AG09319 (cell line): ENCODE measurements around the gene ARHGEF9.
"Not testable (repeated sequence)": the region's sequence is repeated elsewhere in the genome, so short reads cannot be mapped to it uniquely, and the experiment has no call there.

Experiments used
- DNase-seq: peaks from one replicate; pipeline ENCODE4 v3.0.0-alpha.2; 2010; ENCODE audit warnings: low read depth; ENCODE audit errors: extremely low read depth
- TF ChIP-seq, protein P1 (sequence below): IDR thresholded peaks from 2 replicates; pipeline ENCODE4 v1.5.1; 2011; ENCODE audit warnings: low read depth, mild to moderate bottlenecking, inconsistent platforms, low read length, moderate library complexity

The ARHGEF9 gene

DNA sequence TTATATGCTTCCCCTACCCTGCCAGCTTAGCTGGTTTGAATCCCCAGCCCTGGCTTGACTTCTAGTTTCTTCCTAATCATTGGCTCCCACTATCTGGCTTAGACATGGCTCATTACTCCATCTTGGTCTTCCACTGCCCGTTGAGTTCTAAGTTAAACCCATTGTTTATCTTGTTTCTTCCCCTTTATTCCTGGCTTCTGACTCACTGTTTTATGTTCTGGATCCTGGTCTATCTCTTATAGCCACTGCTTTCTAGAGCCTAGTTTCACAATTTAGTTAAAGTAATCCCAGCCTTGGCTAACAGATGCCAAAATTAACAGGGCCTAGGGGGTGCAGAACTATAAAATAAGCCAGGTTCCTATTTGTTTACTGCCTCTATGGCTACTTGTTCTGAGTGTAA is 120.9 kb downstream of the ARHGEF9 start:
- TF ChIP-seq, protein P1, sequence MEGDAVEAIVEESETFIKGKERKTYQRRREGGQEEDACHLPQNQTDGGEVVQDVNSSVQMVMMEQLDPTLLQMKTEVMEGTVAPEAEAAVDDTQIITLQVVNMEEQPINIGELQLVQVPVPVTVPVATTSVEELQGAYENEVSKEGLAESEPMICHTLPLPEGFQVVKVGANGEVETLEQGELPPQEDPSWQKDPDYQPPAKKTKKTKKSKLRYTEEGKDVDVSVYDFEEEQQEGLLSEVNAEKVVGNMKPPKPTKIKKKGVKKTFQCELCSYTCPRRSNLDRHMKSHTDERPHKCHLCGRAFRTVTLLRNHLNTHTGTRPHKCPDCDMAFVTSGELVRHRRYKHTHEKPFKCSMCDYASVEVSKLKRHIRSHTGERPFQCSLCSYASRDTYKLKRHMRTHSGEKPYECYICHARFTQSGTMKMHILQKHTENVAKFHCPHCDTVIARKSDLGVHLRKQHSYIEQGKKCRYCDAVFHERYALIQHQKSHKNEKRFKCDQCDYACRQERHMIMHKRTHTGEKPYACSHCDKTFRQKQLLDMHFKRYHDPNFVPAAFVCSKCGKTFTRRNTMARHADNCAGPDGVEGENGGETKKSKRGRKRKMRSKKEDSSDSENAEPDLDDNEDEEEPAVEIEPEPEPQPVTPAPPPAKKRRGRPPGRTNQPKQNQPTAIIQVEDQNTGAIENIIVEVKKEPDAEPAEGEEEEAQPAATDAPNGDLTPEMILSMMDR, result no peak
- DNase-seq, result no peak

DNA sequence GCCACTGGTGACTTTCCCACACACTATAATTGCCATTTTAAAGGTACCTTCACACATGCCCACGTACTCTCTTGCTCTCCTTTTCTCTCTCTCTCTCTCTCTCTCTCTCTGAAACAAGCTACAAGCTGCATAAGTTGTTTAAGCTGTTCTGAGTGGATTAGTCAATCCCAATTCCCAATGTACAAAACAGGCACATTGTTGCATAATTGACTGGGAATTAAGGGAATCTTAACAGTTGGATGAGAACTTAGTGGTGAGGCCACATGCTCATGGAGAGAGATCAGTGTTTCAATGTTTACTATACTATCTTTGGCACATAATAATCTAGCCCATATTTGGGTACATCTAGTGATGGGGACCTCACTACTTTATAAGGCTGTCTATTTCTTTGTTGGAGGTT is 123.3 kb downstream of the ARHGEF9 start:
- TF ChIP-seq, protein P1, result no peak
- no peak for DNase-seq

DNA sequence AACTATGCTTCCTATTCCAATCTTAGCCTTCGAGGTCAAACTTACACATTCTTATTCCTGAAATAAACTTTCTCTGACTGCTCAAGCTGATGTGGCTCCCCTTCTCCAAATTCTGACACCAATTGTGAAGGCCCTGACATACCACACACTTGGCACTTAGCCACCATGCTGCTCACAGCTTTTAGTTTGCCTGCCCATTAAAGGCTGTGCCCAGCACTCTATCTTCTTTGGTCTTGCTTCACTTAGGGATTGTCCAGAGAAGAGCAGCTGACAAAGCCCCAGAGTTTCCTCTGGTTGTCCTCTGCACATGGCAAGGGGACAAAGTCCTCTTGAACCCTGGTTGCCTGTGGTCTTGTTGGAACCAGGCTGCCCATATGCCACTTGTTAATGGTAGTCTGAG is 126.1 kb downstream of the ARHGEF9 start:
- TF ChIP-seq, protein P1, result no peak
- no peak for DNase-seq

DNA sequence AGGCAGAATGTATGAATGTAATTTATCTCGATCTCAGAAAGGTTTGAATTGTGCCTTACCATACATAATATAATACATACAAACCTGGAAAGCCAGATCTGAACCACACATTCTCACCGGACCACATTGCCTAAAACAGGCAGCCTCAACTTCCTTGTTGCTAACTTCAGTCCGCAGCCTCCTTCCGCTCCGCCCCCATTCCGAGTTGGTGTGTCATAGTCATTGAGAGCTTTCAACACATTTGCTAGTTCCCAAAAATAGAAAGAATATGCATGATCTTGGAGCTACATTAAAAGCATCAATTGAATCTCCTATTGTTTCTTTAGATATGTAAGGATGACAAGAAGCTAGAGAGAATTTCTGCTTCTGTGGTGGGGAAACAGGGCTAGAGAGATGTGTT is 127.2 kb downstream of the ARHGEF9 start:
- TF ChIP-seq, protein P1, result no peak
- peak; percentile 3 for DNase-seq

DNA sequence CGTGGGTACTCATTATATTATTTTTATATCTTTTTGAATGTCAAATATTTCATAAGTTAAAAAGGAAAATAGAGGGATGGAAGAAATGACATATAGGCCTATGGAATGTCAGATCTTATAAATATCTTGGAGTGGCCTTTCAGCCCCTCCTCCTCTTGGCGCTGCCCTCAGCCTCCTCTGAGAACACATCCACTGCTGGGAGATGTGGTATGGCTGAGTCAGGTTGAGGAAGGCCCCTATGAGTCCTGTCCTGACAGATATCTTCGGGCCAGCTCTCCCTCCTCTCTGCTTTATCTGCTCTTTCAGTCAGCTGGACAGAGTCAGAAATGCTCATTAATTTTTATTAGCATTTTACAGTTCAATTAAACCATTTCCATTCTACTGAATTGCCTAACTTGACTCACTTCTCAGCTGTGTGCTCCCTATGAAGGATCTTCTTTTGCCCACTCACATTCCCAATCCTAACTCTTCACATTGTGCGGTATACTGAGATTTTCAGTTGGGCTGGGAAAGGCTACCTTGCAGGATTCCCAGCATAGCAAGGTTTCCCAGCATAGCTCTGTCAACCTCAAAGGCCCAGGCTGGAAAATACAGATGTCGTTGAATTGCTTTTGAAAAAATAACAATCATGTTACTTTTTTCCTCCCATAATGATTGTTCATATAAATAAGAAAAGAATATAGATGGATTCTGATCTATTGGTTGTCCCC is 128.0 kb downstream of the ARHGEF9 start:
- no peak for DNase-seq
- TF ChIP-seq, protein P1, result no peak

DNA sequence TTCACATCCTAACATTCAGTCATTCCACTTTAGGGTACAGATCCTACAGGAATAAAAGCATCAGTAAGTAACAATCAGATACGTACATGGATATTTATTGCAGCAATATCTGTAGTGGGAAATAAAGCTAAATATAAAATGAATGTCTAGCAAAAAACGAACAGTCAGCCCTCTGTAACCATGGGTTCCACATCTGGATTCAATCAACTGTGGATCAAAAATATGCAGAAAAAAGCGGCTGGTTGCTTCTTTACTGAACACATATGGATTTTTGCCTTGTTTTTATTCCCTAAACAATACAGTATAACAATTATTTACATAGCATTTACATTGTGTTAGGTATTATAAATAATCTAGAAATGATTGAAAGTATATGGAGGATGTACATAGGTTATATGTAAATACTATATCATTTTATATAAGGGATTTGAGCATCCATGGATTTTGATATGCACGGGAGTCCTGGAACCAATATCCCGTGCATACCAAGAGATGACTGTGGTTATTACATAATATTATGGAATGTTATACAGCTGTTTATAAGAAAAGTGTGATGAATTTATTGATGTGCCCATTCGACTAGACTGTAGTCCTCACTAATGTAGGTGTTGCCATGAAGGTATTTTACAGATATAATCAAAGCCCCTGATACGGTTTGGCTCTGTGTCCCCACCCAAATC is 132.8 kb downstream of the ARHGEF9 start:
- DNase-seq, result peak; percentile 7
- TF ChIP-seq, protein P1, result no peak

DNA sequence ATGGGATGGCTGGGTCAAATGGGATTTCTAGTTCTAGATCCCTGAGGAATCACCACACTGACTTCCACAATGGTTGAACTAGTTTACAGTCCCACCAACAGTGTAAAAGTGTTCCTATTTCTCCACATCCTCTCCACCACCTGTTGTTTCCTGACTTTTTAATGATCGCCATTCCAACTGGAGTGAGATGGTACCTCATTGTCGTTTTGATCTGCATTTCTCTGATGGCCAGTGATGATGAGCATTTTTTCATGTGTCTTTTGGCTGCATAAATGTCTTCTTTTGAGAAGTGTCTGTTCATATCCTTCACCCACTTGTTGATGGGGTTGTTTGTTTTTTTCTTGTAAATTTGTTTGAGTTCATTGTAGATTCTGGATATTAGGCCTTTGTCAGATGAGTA is 139.3 kb downstream of the ARHGEF9 start:
- not testable (repeated sequence) for DNase-seq

DNA sequence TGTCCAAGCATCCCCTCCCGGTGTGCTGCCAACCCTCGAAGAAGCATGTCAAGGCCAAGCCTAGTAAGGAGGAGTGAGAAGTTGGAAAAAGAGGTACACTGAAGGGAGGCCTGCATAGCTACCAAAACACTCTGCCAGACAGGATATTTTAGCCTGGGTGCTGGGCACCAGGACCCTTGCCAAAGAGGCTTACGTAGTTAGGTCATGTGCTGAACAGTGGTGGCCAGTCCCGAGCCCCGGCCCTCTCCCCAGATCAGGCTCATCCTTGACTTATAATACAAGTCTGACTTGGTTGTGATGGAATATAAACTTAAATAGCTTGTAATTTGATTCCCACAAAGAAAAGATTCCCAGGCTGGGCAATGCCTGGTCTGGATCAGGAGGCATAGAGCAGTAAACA is 149.3 kb downstream of the ARHGEF9 start:
- TF ChIP-seq, protein P1, result no peak
- DNase-seq, result no peak
